NB4 (cell line): Measurements from ENCODE around the gene RFTN1.

ENCODE experiments used
- CTCF ChIP-seq: IDR thresholded peaks from one replicate; pipeline ENCODE4 v1.5.1; 2012; ENCODE audit warnings: low read depth, low read length
- MAX ChIP-seq: IDR thresholded peaks from 2 replicates; pipeline ENCODE4 v1.6.1; 2011; ENCODE audit warnings: low read depth, low read length
- MYC ChIP-seq: IDR thresholded peaks from 2 replicates; pipeline ENCODE4 v1.6.1; 2011; ENCODE audit warnings: low read depth, low read length
- POLR2A ChIP-seq: IDR thresholded peaks from 2 replicates; pipeline ENCODE4 v1.6.1; 2011; ENCODE audit warnings: mild to moderate bottlenecking; ENCODE audit not compliant: insufficient read length; ENCODE audit errors: extremely low read depth

- TF ChIP-seq MYC (no peak), CTCF (no peak), POLR2A (no peak), MAX (no peak)
These were observed 222.7 kb downstream of the RFTN1 start for GRCh38 chr3:16290827-16291196.
